NOMO-1 (cell line): ENCODE data around the gene CD79B.
"Not testable (repeated sequence)": the region's sequence is repeated elsewhere in the genome, so short reads cannot be mapped to it uniquely, and the experiment has no call there.

Experiments
- DNase-seq, 2 experiments: peaks; one replicate each; lab custom pipeline; 2025; ENCODE audit not compliant: unreplicated experiment in 2 of 2; lab: John Stamatoyannopoulos, UW

The CD79B gene

GRCh38 chr17:63934183-63935112 is 2.3 kb upstream of the CD79B start:
- no peak for DNase-seq

GRCh38 chr17:63933598-63933997 is 1.5 kb upstream of the CD79B start:
- no peak for DNase-seq

- DNase-seq, result no peak
These were observed 590 bp upstream of the CD79B start for GRCh38 chr17:63932721-63933120.

- DNase-seq, result peak; percentile 48 to 51
These were observed 1.1 kb downstream of the CD79B start for GRCh38 chr17:63930951-63931575.

GRCh38 chr17:63929860-63930766 is 2.0 kb downstream of the CD79B start:
- DNase-seq, result no peak

- no peak for DNase-seq
These were observed 3.0 kb downstream of the CD79B start for GRCh38 chr17:63928966-63929695.

GRCh38 chr17:63928172-63928666 is 3.9 kb downstream of the CD79B start:
- DNase-seq, result no peak

- DNase-seq, result no peak
These were observed 4.5 kb downstream of the CD79B start for GRCh38 chr17:63927464-63928171.

- no peak for DNase-seq
These were observed 6.0 kb downstream of the CD79B start for GRCh38 chr17:63926164-63926563.

GRCh38 chr17:63925615-63926014 is 6.5 kb downstream of the CD79B start:
- DNase-seq, result no peak

- peak in 1 of 2 experiments; percentile 24 for DNase-seq
These were observed 9.7 kb downstream of the CD79B start for GRCh38 chr17:63922402-63922801.

GRCh38 chr17:63920779-63921178 is 11.4 kb downstream of the CD79B start:
- DNase-seq, result not testable (repeated sequence)

GRCh38 chr17:63920050-63920449 is 12.1 kb downstream of the CD79B start:
- not testable (repeated sequence) for DNase-seq

- DNase-seq, result peak; percentile 8 to 26
These were observed 12.8 kb downstream of the CD79B start for GRCh38 chr17:63919311-63919723.

- not testable (repeated sequence) for DNase-seq
These were observed 13.3 kb downstream of the CD79B start, which contains the start of gene GH1 for GRCh38 chr17:63918789-63919305. Gene GH1 (minus strand): TSS chr17:63918839. CDS start chr17:63918776, 63 bp downstream.

- DNase-seq, result no peak
These were observed 13.8 kb downstream of the CD79B start for GRCh38 chr17:63918305-63918704.

GRCh38 chr17:63917646-63918045 is 14.5 kb downstream of the CD79B start:
- DNase-seq, result no peak

GRCh38 chr17:63917206-63917605 is 14.9 kb downstream of the CD79B start:
- DNase-seq, result not testable (repeated sequence)

GRCh38 chr17:63916566-63917185 is 15.5 kb downstream of the CD79B start:
- DNase-seq, result no peak
